K562 (cell line): ENCODE data around the gene BMF. TPM values are rescaled to one million over a fixed set of nuclear protein-coding genes. Genes with fewer than 3 reads are reported as not detected.

Source experiments
- ATAC-seq: fragments of 200-7000 bp; cut with Tn5 transposase; 3 replicates; pipeline ENCODE4 v1.9.1; 2020; ENCODE audit warnings: moderate library complexity
- BruUV-seq: library from RNA; stranded (reverse); fragments of 400-500 nt; replicated peaks from 2 replicates; lab custom pipeline; 2021; lab: Mats Ljungman, UMichigan
- CTCF ChIA-PET: fragments of 300-600 bp; formaldehyde crosslinking; extraction: SDS; loops from one replicate; lab custom pipeline; 2021; ENCODE audit warnings: low intra/inter-chr PET ratio; lab: Yijun Ruan, JAX
- POLR2A ChIA-PET: fragments of 300-600, 350-650 bp; sonication (Branson Sonifier 250); formaldehyde crosslinking; extraction: SDS; loops from one replicate; lab custom pipeline; 2021; ENCODE audit warnings: antibody characterized with exemption, inconsistent platforms; lab: Yijun Ruan, JAX
- DNase-seq, 4 experiments: peaks; one replicate each; pipeline versions ENCODE4 v3.0.0 to v3.0.0-alpha.2; 2011 to 2018; ENCODE audit warnings: low spot score in 3 of 4, mixed read lengths in 3 of 4; ENCODE audit errors: extremely low read depth in 1 of 4
- FAIRE-seq: peaks from 2 replicates; lab custom pipeline; 2011; peaks lifted over from hg19 to GRCh38; lab: Jason Lieb, UNC
- H2AFZ ChIP-seq: 2 replicates; pipeline ENCODE4 v1.6.0; 2011; ENCODE audit warnings: low read depth, low read length, control low read depth, inconsistent platforms
- H3K27ac ChIP-seq: fragments of 200-600 bp; 3 replicates; pipeline ENCODE4 v1.8.0; 2011; ENCODE audit warnings: low read depth, mild to moderate bottlenecking, control low read depth, inconsistent platforms, low read length, moderate library complexity, mixed read lengths; ENCODE audit errors: extremely low read depth
- H3K27me3 ChIP-seq, 2 experiments: fragments of 300-600 bp in 1 of 2; 2 replicates in 1 of 2; 3 replicates in 1 of 2; pipeline versions ENCODE4 v1.6.0 to v1.8.0; 2011; ENCODE audit warnings: inconsistent platforms in 2 of 2, low read length in 2 of 2, mild to moderate bottlenecking in 1 of 2, mixed read lengths in 1 of 2, moderate library complexity in 1 of 2; ENCODE audit not compliant: control insufficient read depth in 2 of 2, insufficient read depth in 2 of 2
- H3K36me3 ChIP-seq: fragments of 300-600 bp; 3 replicates; pipeline ENCODE4 v1.8.0; 2011; ENCODE audit warnings: mild to moderate bottlenecking, low read length, inconsistent platforms; ENCODE audit not compliant: control insufficient read depth, insufficient read depth
- H3K4me1 ChIP-seq, 2 experiments: fragments of 200-600 bp in 1 of 2; replicated peaks in 1 of 2; 2 replicates in 1 of 2; 3 replicates in 1 of 2; pipeline versions ENCODE4 v1.5.1 to v1.8.0; 2011; ENCODE audit warnings: inconsistent platforms in 2 of 2, low read length in 2 of 2, mild to moderate bottlenecking in 1 of 2, mixed read lengths in 1 of 2, moderate library complexity in 1 of 2; ENCODE audit not compliant: control insufficient read depth in 2 of 2, insufficient read depth in 2 of 2
- H3K4me2 ChIP-seq: 2 replicates; pipeline ENCODE4 v1.6.1; 2011; ENCODE audit warnings: low read length, control low read depth, inconsistent platforms, mixed read lengths; ENCODE audit not compliant: insufficient read depth
- H3K4me3 ChIP-seq: fragments of 200-600 bp; sonication (generic), shearing (Covaris generic); 2 replicates; pipeline ENCODE4 v1.5.1; 2016; ENCODE audit warnings: control low read depth, inconsistent platforms
- H3K79me2 ChIP-seq: fragments of 200-600 bp; 3 replicates; pipeline ENCODE4 v1.8.0; 2011; ENCODE audit warnings: low read length, inconsistent platforms; ENCODE audit not compliant: control insufficient read depth, insufficient read depth
- H3K9ac ChIP-seq, 2 experiments: 2 replicates each; pipeline versions ENCODE4 v1.6.0 to v1.6.1; 2011; ENCODE audit warnings: low read depth in 2 of 2, low read length in 2 of 2, control low read depth in 1 of 2, inconsistent platforms in 1 of 2, mild to moderate bottlenecking in 1 of 2, mixed read lengths in 1 of 2; ENCODE audit not compliant: insufficient read depth in 1 of 2
- H3K9me1 ChIP-seq: one replicate; pipeline ENCODE4 v1.6.0; 2011; ENCODE audit warnings: inconsistent platforms, mild to moderate bottlenecking, low read length, moderate library complexity; ENCODE audit not compliant: control insufficient read depth, insufficient read depth
- H3K9me3 ChIP-seq: replicated peaks from 2 replicates; pipeline ENCODE4 v1.5.1; 2011; ENCODE audit warnings: low read depth, low read length, inconsistent platforms; ENCODE audit not compliant: control insufficient read depth, insufficient read depth
- H4K20me1 ChIP-seq: replicated peaks from 2 replicates; pipeline ENCODE4 v1.6.1; 2011; ENCODE audit warnings: low read length, inconsistent platforms, mixed read lengths; ENCODE audit not compliant: control insufficient read depth, insufficient read depth
- CHD4 ChIP-seq: fragments of 200-600 bp; sonication (generic); IDR thresholded peaks from 3 replicates; pipeline ENCODE4 v1.6.1; 2012; ENCODE audit warnings: low read depth, mild to moderate bottlenecking, mixed read lengths, low read length, inconsistent platforms; ENCODE audit not compliant: insufficient read depth, insufficient replicate concordance, poor library complexity, severe bottlenecking
- EP400 ChIP-seq: fragments of 450-650 bp; IDR thresholded peaks from 2 replicates; pipeline ENCODE4 v1.6.1; 2017; ENCODE audit warnings: antibody characterized with exemption, mild to moderate bottlenecking, moderate library complexity
- ETS2 ChIP-seq: IDR thresholded peaks from 2 replicates; pipeline ENCODE4 v1.6.1; 2016; ENCODE audit warnings: borderline replicate concordance, missing genetic modification characterization, mild to moderate bottlenecking, moderate library complexity, missing compliant biosample characterization; ENCODE audit not compliant: poor library complexity, severe bottlenecking
- GABPB2 ChIP-seq: fragments of 250-450 bp; sonication (Bioruptor Pico); conservative IDR thresholded peaks from 2 replicates; pipeline ENCODE4 v1.5.1; 2021; ENCODE audit warnings: mild to moderate bottlenecking
- NCOA1 ChIP-seq: fragments of 450-650 bp; IDR thresholded peaks from 2 replicates; pipeline ENCODE4 v1.6.1; 2016; ENCODE audit warnings: low read depth
- NFYB ChIP-seq: IDR thresholded peaks from 2 replicates; pipeline ENCODE4 v1.6.1; 2011; ENCODE audit warnings: mild to moderate bottlenecking, moderate library complexity; ENCODE audit not compliant: insufficient read length; ENCODE audit errors: extremely low read depth
- NR2C1 ChIP-seq, 2 experiments: fragments of 450-650 bp; IDR thresholded peaks; 2 replicates each; pipeline ENCODE4 v1.6.1; 2017; ENCODE audit warnings: mild to moderate bottlenecking in 2 of 2, antibody characterized with exemption in 1 of 2, inconsistent platforms in 1 of 2, missing compliant biosample characterization in 1 of 2, missing genetic modification characterization in 1 of 2
- NR2C2 ChIP-seq, 2 experiments: fragments of 200-800 bp in 1 of 2; sonication (Bioruptor generic) in 1 of 2; sonication (generic) in 1 of 2; formaldehyde crosslinking in 1 of 2; IDR thresholded peaks; 2 replicates each; pipeline versions ENCODE4 v1.6.1 to v1.8.0; 2016 to 2022; ENCODE audit warnings: mild to moderate bottlenecking in 1 of 2, missing compliant biosample characterization in 1 of 2, missing genetic modification characterization in 1 of 2, missing genetic modification reagents in 1 of 2
- TCF7L2 ChIP-seq: fragments of 150-350 bp; IDR thresholded peaks from 2 replicates; pipeline ENCODE4 v1.6.1; 2016; ENCODE audit warnings: low read depth, mild to moderate bottlenecking, low read length, moderate library complexity
- ZFX ChIP-seq: sonication (generic); formaldehyde crosslinking; IDR thresholded peaks from 2 replicates; pipeline ENCODE4 v1.8.0; 2022; ENCODE audit warnings: mild to moderate bottlenecking, missing genetic modification reagents, moderate library complexity
- ZNF395 ChIP-seq: fragments of 200-800 bp; sonication (Bioruptor generic); IDR thresholded peaks from 2 replicates; pipeline ENCODE4 v1.6.1; 2017; ENCODE audit warnings: missing genetic modification characterization, missing compliant biosample characterization
- WGBS: fragments of 100-300 bp; shearing (Covaris generic); methylation state at CpG from one replicate; pipeline ENCODE4 v1.1.6; 2016; ENCODE audit warnings: low coverage, mixed read lengths; ENCODE audit not compliant: insufficient coverage; ENCODE audit errors: missing lambda C conversion rate; 5-methylcytosine and 5-hydroxymethylcytosine counted together
- in situ Hi-C: fragments of 300-500 bp; cut with MboI; formaldehyde crosslinking; loops from 4 replicates; pipeline ENCODE4 v1.15.0; 2018; ENCODE audit warnings: inconsistent platforms, mixed read lengths
- intact Hi-C: fragments of 100-400 bp; cut with micrococcal nuclease; formaldehyde crosslinking; loops from 2 replicates; pipeline ENCODE4 v1.14.2; 2022
- polyA plus RNA-seq, 8 experiments: library from polyadenylated mRNA; depleted of rRNA in 4 of 8; stranded (reverse) in 5 of 8; unstranded in 3 of 8; fragments of >200 nt; fragmentation: Nextera tagmentation in 2 of 8; fragmentation: Illumina TruSeq in 1 of 8; extraction: Ambion mirVana in 2 of 8; extraction: Trizol in 1 of 8; gene quantifications; 2 replicates each; pipeline versions ENCODE4 v1.2.1 to v1.2.3, GENCODE V29; 2011 to 2014; ENCODE audit warnings: inconsistent platforms in 1 of 8, missing spikeins in 1 of 8
- total RNA-seq, 7 experiments: library from RNA; depleted of rRNA in 6 of 7; stranded (reverse); fragments of >200 nt in 6 of 7; fragmentation: Illumina TruSeq in 2 of 7; extraction: Trizol in 2 of 7; gene quantifications; 2 replicates each; pipeline versions ENCODE4 v1.2.1 to v1.2.3, GENCODE V29; 2011 to 2021; ENCODE audit warnings: low replicate concordance in 1 of 7
- TF ChIP-seq, protein P1 (sequence below): fragments of 450-650 bp; conservative IDR thresholded peaks from 2 replicates; pipeline ENCODE4 v1.6.1; 2016; ENCODE audit warnings: missing genetic modification characterization, low read depth, mild to moderate bottlenecking, missing compliant biosample characterization, moderate library complexity
- TF ChIP-seq, protein P2 (sequence below): fragments of 450-650 bp; formaldehyde crosslinking; IDR thresholded peaks from 2 replicates; pipeline ENCODE4 v1.4.0; 2020; ENCODE audit warnings: mild to moderate bottlenecking, mixed read lengths

BMF gene
- total and polyA plus RNA-seq, 9 of the 15 experiments (the other 6 are each of a cell fraction or from before 2014, with no cell fraction given) = 0.25 to 0.91 (median 0.59) TPM; not detected in 2

DNA sequence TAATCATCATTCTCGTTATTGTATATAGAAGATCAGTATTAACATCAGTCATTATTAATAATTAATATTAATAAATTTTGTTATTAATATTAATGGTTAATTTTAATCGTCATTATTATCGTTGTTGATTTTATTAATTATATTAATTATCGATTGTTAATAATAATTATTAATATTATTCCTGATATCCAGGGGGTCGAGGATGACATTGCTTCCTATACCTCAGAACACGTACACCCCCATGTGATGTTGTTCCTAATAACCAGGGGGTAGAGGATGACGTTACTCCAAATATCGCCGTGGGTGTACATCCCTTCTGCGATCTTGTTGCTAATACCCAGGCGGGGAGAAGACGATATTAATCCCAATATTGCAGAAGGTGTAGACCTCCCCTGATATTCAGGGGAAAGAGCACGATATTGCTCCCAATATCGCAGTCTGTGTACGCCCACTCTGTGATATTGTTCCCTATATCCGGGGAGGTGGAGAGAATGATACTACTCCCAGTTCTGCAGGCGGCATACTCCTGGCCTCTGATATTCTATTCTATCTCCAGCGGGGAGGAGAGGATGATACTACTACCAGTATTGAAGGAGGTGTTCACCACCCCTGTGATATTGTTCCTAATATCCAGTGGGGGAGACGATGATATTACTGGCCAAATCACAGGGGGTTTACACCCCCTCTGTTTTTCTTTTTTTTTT is 22.3 kb upstream of the BMF start (continued):
- TF ChIP-seq ZNF395 (CRISPR knock-in tag) (no peak), NR2C1 (IDR thresholded peaks at IDR 0.05) (no peak), NR2C1 (tag; IDR thresholded peaks at IDR 0.05) (no peak), TCF7L2 (no peak), NCOA1 (no peak), NFYB (no peak), EP400 (peak; percentile 6; the same call in 1 of the 2 replicates)
- TF ChIP-seq, protein P1, sequence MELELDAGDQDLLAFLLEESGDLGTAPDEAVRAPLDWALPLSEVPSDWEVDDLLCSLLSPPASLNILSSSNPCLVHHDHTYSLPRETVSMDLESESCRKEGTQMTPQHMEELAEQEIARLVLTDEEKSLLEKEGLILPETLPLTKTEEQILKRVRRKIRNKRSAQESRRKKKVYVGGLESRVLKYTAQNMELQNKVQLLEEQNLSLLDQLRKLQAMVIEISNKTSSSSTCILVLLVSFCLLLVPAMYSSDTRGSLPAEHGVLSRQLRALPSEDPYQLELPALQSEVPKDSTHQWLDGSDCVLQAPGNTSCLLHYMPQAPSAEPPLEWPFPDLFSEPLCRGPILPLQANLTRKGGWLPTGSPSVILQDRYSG (tag) = no peak

- BruUV-seq = no TSS peak
- no peak overlapping the region for H3K4me3 ChIP-seq
- POLR2A ChIA-PET = no interaction called here
- peaks cover 0 to 25% of the 10 kb centered on the region in 2 experiments; a peak in 3 of 5 replicates for H3K27me3 ChIP-seq
- no peaks in the 10 kb centered on the region for H3K36me3 ChIP-seq
- no peaks in the 10 kb centered on the region for H3K9me3 ChIP-seq
- FAIRE-seq (no peak), DNase-seq (no peak), ATAC-seq (no peak)
- CTCF ChIA-PET = no interaction called here
- H4K20me1 ChIP-seq = no peaks in the 10 kb centered on the region; the same call in 1 of the 2 replicates
- in situ Hi-C loops (no loop called here), intact Hi-C loops (no loop called here)
- no peak overlapping the region for H2AFZ ChIP-seq
- H3K9ac ChIP-seq = no peak overlapping the region
- H3K27ac ChIP-seq = no peak overlapping the region
- H3K9me1 ChIP-seq = peaks cover 2% of the 10 kb centered on the region
- WGBS = 36% methylated on average over 5 of the region's 5 CpGs
- H3K4me1 ChIP-seq = no peaks in the 10 kb centered on the region; a peak in 1 of 5 replicates
- no peak overlapping the region for H3K4me2 ChIP-seq
- no peaks in the 10 kb centered on the region for H3K79me2 ChIP-seq
- TF ChIP-seq CHD4 (no peak), ZFX (CRISPR knock-in tag) (peak; percentile 18; the same call in 1 of the 2 replicates), NR2C2 (CRISPR knock-in tag; IDR thresholded peaks at IDR 0.05) (no peak), NR2C2 (tag; IDR thresholded peaks at IDR 0.05) (no peak), GABPB2 (CRISPR knock-in tag) (no peak), ETS2 (tag) (no peak)
- TF ChIP-seq, protein P2, sequence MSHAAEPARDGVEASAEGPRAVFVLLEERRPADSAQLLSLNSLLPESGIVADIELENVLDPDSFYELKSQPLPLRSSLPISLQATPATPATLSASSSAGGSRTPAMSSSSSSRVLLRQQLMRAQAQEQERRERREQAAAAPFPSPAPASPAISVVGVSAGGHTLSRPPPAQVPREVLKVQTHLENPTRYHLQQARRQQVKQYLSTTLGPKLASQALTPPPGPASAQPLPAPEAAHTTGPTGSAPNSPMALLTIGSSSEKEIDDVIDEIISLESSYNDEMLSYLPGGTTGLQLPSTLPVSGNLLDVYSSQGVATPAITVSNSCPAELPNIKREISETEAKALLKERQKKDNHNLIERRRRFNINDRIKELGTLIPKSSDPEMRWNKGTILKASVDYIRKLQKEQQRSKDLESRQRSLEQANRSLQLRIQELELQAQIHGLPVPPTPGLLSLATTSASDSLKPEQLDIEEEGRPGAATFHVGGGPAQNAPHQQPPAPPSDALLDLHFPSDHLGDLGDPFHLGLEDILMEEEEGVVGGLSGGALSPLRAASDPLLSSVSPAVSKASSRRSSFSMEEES (CRISPR knock-in tag) = no peak
Measured at GRCh38 chr15:40130118-40130517, 21.4 kb upstream of the BMF start.
